HL-60 (cell line): Measurements from ENCODE around the gene ELL3.
A peak's percentile ranks its signal among the peaks of the same experiment; 100 is the strongest.
"Not testable (repeated sequence)": the region's sequence is repeated elsewhere in the genome, so short reads cannot be mapped to it uniquely, and the experiment has no call there.

ENCODE experiments used
- DNase-seq, 2 experiments: peaks; one replicate each; pipeline ENCODE4 v3.0.0-alpha.2; 2010 to 2020; ENCODE audit warnings: low read depth in 1 of 2, low spot score in 1 of 2
- H3K27ac ChIP-seq: fragments of 250-450 bp; sonication (Bioruptor Pico); replicated peaks from 2 replicates; pipeline ENCODE4 v1.5.1; 2020; ENCODE audit warnings: mild to moderate bottlenecking, moderate library complexity
- H3K27me3 ChIP-seq: fragments of 250-450 bp; sonication (Bioruptor Pico); 2 replicates; pipeline ENCODE4 v1.5.1; 2021; ENCODE audit warnings: mild to moderate bottlenecking, moderate library complexity; ENCODE audit not compliant: insufficient read depth, poor library complexity, severe bottlenecking
- H3K4me3 ChIP-seq: replicated peaks from 2 replicates; pipeline ENCODE4 v1.5.1; 2011; ENCODE audit warnings: mild to moderate bottlenecking, control low read depth, low read length; ENCODE audit not compliant: insufficient read depth
- GABPA ChIP-seq: IDR thresholded peaks from 2 replicates; pipeline ENCODE4 v1.6.1; 2012; ENCODE audit warnings: low read depth
- POLR2AphosphoS5 ChIP-seq: IDR thresholded peaks from 2 replicates; pipeline ENCODE4 v1.6.1; 2012; ENCODE audit warnings: low read depth
- SPI1 ChIP-seq: IDR thresholded peaks from 2 replicates; pipeline ENCODE4 v1.6.1; 2012; ENCODE audit warnings: low read depth, mild to moderate bottlenecking, borderline replicate concordance
- TF ChIP-seq, protein P1 (sequence below): IDR thresholded peaks from 2 replicates; pipeline ENCODE4 v1.6.1; 2012; ENCODE audit warnings: low read depth; ENCODE audit not compliant: insufficient replicate concordance
- TF ChIP-seq, protein P2 (sequence below): IDR thresholded peaks from one replicate; pipeline ENCODE4 v1.5.1; 2011; ENCODE audit warnings: low read length, control low read depth, inconsistent platforms; ENCODE audit not compliant: insufficient read depth

ELL3 gene

DNA sequence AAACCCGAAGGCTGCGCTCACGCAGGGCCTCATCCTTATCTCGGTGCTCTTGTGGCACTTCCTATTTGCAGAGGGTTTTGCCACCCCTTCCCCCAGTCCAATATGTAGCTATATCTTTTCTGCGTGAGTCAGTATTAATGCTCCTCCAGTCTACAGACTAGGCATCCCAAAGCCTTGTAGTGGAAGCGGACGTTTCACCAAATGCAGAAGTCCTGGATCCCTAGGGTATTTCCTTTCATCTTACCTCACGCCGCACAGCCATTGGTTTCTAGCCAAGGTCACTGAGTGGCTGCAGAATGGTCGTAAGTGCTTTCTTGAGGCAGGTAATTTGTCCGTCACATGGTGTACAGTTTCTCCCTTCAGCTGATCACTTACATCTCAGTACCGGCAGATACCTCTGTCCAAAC, 29.9 kb downstream of the ELL3 start:
- not testable (repeated sequence) for H3K27me3 ChIP-seq
- DNase-seq = peak in 1 of 2 experiments; percentile 58
- TF ChIP-seq SPI1 = peak; percentile 51; the same call in 1 of the 2 replicates
- Histone ChIP-seq H3K4me3 (peak overlapping the region; percentile 81), H3K27ac (peak overlapping the region; percentile 97)

DNA sequence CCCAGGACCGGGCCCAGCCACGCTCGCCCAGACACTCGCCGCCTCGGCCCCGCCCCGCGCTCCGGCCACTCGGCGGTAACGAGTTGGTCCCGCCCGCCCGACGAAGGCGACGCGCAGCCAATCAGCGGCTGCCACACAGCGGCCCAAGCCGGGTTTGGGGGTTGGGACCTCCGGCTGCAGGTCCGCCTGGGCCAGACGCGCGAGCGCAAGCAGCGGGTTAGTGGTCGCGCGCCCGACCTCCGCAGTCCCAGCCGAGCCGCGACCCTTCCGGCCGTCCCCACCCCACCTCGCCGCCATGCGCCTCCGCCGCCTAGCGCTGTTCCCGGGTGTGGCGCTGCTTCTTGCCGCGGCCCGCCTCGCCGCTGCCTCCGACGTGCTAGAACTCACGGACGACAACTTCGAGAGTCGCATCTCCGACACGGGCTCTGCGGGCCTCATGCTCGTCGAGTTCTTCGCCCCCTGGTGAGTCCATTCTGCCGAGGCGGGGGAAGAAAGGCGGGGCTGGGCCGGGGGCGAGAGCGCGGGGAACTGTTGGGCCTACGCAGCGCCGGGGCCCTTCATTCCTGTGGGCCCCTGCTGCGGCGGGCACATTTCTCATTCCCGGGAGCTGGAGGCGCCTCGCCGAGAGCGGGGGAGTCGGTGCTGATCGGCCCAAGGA, 30.4 kb downstream of the ELL3 start, which contains the start of gene PDIA3:
Gene PDIA3, plus strand, starts transcription at position 194 of the 658 bp plus-strand sequence. Its CDS starts 102 bp downstream, at position 296.
- H3K4me3 ChIP-seq = peak within 1 kb of the TSS; percentile 81
- not testable (repeated sequence) for H3K27me3 ChIP-seq
- H3K27ac ChIP-seq = peak within 1 kb of the TSS; percentile 97
- DNase-seq = peak; percentile 87 to 89
- TF ChIP-seq POLR2AphosphoS5 = peak; percentile 92

DNA sequence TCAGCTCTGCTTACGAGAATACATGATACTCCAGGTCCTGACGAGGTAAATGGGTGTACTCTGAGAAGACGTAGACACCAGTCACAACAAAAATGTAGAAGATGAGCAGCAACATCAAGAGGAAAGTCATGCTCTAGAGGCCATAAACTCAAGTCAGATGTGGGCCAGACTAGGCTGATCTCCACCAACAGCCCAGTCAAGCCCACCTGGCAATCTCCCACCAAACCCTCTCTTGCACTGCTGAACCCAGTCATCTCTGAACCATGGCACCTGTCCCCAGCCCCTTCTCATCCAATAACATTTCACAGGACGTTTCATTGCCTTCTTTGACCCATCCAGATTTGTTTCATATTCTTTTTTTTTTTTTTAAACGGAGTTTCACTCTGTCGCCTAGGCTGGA, 41.4 kb downstream of the ELL3 start:
- TF ChIP-seq SPI1 (no peak), POLR2AphosphoS5 (no peak), GABPA (no peak)
- TF ChIP-seq, protein P1, sequence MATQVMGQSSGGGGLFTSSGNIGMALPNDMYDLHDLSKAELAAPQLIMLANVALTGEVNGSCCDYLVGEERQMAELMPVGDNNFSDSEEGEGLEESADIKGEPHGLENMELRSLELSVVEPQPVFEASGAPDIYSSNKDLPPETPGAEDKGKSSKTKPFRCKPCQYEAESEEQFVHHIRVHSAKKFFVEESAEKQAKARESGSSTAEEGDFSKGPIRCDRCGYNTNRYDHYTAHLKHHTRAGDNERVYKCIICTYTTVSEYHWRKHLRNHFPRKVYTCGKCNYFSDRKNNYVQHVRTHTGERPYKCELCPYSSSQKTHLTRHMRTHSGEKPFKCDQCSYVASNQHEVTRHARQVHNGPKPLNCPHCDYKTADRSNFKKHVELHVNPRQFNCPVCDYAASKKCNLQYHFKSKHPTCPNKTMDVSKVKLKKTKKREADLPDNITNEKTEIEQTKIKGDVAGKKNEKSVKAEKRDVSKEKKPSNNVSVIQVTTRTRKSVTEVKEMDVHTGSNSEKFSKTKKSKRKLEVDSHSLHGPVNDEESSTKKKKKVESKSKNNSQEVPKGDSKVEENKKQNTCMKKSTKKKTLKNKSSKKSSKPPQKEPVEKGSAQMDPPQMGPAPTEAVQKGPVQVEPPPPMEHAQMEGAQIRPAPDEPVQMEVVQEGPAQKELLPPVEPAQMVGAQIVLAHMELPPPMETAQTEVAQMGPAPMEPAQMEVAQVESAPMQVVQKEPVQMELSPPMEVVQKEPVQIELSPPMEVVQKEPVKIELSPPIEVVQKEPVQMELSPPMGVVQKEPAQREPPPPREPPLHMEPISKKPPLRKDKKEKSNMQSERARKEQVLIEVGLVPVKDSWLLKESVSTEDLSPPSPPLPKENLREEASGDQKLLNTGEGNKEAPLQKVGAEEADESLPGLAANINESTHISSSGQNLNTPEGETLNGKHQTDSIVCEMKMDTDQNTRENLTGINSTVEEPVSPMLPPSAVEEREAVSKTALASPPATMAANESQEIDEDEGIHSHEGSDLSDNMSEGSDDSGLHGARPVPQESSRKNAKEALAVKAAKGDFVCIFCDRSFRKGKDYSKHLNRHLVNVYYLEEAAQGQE = no peak
- TF ChIP-seq, protein P2, sequence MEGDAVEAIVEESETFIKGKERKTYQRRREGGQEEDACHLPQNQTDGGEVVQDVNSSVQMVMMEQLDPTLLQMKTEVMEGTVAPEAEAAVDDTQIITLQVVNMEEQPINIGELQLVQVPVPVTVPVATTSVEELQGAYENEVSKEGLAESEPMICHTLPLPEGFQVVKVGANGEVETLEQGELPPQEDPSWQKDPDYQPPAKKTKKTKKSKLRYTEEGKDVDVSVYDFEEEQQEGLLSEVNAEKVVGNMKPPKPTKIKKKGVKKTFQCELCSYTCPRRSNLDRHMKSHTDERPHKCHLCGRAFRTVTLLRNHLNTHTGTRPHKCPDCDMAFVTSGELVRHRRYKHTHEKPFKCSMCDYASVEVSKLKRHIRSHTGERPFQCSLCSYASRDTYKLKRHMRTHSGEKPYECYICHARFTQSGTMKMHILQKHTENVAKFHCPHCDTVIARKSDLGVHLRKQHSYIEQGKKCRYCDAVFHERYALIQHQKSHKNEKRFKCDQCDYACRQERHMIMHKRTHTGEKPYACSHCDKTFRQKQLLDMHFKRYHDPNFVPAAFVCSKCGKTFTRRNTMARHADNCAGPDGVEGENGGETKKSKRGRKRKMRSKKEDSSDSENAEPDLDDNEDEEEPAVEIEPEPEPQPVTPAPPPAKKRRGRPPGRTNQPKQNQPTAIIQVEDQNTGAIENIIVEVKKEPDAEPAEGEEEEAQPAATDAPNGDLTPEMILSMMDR = no peak
- peaks cover 2% of the 10 kb centered on the region for H3K27me3 ChIP-seq
- DNase-seq = no peak
- no peak overlapping the region for H3K27ac ChIP-seq
- no peak overlapping the region for H3K4me3 ChIP-seq

DNA sequence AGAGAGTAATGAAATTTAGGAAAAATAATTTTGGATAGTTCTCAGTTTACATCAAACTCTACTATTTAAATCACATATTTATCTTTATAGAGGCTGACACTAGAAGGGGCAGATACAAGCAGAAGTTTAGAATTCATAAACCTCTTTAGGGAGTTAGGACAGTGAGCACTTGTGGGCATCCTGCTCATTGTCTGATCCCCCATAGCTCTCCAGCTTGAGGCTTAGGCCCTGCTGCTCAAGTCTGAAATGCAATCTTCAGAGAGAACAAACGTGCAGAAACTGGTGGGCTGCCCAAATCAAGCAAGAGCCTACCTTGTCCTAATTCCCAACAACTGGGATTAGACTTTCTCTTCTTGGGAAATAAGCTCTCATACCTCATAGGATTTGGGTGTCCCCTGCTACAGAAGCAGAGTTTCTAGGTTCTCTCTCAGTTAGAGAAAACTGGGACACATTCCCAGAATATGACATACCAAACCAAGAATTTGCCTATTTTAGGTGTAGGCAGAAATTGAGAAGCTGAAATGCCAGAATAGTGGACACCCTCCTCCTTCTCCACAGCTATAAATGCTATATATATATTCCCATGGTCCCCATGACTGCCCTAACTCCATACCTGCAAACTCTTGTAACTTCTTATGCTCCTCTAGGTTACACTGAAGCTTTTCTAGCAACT, 48.6 kb downstream of the ELL3 start:
- not testable (repeated sequence) for DNase-seq

DNA sequence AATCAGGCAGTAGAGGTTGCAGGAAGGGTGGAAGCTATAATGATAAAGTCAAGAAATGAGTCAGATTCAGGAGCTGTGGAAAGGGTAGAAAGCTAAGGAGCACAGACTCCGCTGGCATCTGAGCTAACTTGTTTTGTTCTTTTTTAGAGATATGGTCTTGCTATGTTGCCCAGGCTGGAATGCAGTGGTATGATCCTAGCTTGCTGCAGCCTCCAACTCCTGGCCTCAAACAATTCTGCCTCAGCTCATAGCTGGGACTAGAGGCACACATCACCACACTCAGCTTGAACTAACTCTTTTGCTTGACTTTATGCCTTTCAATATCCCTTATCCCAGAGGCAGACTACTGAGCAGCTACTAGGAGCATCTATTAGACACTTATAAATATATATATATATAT, 50.5 kb downstream of the ELL3 start:
- not testable (repeated sequence) for H3K27me3 ChIP-seq, H3K27ac ChIP-seq, H3K4me3 ChIP-seq, DNase-seq

More for the DNA sequence above, 48.6 kb downstream of the ELL3 start:
- not testable (repeated sequence) for H3K27ac ChIP-seq, H3K27me3 ChIP-seq, H3K4me3 ChIP-seq

DNA sequence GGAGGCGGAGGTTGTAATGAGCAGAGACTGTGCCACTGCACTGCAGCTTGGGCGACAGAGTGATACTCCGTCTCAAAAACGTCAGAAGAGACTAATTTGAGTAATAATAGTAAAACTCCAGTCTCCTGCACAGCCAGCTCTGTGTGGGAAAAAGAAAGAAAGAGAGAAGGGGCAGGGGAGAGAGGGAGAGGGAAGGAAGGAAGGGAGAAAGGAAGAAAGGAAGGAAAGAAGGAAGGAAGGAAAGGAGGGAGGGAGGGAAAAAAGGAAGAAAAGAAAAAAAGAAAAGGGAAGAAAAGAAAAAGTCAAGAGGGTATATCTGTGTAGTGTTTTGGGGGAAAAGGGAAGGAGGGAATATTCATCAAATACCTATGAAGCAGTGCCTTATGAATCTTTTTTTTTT, 53.6 kb downstream of the ELL3 start:
- no peaks in the 10 kb centered on the region for H3K27me3 ChIP-seq
- TF ChIP-seq, protein P1 = no peak
- no peak for TF ChIP-seq POLR2AphosphoS5
- TF ChIP-seq SPI1 = no peak
- no peak for TF ChIP-seq GABPA
- TF ChIP-seq, protein P2 = no peak
- H3K4me3 ChIP-seq = no peak overlapping the region
- H3K27ac ChIP-seq = no peak overlapping the region
- DNase-seq = no peak
